NCI-H226 (cell line): ENCODE measurements around the gene C16orf74.

Experiments used
- DNase-seq: peaks from one replicate; pipeline ENCODE4 v3.0.0-alpha.2; 2015

C16orf74 gene

GRCh38 chr16:85750827-85751697 is at the start of gene C16orf74:
C16orf74 (minus strand) TSS chr16:85751096; CDS start chr16:85735217, 15,879 bp downstream.
- DNase-seq = peak; percentile 71

DNA sequence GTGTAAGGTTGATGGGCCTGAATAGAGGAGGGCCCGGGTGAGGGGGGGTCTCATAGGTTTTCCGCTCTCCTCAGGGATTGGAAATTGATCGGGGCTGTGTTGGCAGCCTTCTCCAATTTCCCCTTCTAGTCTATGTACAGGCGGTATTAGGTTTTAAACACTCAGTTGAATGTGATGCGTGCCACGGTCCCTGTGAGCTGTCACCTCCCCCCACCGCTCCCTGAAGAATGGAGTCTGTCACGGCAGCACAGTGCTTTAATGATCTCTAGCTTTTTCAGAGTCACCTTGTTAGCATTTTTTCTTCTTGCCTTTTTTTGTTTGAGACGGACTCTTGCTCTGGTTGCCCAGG is 49.4 kb upstream of the C16orf74 start:
- DNase-seq = no peak

DNA sequence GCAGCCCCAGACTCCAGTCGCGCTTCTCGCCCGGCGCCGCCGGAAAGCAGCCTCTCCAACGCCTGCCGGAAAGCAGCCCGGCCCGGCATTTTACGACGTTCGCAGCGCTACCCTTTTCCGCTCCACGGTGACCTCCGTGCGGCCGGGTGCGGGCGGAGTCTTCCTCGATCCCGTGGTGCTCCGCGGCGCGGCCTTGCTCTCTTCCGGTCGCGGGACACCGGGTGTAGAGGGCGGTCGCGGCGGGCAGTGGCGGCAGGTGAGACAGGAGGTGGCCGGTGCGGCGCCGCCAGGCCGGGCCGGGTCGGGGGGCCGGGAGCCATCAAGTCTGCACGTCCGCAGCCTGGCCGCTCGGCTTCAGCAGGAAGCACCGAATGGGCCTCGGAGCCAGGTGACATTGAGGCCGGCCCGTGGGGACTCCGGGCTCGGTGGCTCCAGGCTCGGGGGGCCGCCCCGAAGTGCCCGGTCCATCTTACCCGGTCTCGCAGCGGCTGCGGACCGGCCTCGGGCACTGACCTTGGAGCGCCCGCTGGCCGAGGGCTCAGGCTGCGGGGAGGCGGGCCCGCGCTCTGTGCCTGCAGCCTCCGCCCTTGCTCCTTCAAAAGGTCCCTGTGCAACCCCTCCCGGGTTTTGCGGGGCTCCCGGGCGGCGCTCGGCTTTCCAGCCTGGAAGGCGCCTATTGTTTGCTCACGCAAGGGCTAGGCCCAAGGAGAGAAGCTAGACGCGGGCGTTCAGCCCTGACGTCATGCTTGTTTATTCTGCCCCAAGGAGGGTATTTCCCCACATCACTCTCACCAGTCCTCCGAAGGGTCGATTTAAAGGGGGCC is 48.8 kb upstream of the C16orf74 start, which contains the start of the genes COX4I1 and EMC8:
COX4I1 (plus strand) TSS at position 199 of the 824 bp plus-strand sequence. CDS start 1,511 bp downstream, outside the sequence.
EMC8 (minus strand) TSS at position 48 of the 824 bp plus-strand sequence. CDS start 249 bp downstream, outside the sequence.
- DNase-seq = peak; percentile 87

DNA sequence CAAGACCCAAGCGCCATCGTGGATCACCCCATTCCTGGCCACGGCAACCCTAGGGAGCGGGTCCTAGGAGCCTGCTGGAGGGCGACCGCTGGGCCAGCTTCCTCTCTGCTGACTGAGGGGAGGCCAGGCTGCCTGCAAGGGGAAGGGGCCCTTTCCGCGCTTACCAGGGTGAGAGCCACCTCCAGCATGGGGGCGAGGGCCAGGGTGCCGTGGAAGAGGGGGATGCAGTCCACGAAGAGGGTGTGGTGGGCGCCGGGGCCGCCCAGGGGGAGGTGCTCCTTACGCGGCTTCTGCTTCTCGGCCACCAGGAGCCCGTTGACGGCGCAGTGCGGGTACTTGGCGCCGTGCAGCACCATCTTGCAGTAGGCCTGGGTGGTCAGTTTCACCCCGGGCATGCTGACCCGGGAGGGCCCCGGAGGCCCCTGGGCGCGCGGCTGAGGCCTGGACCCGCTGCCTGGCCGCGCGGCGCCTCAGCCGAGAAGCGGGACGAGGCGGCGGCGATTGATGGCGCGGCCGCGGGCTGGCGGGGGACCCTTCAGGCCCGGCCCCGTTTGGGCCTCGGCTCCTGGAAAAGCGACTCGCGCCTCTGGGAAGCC is 48.1 kb upstream of the C16orf74 start:
- DNase-seq = no peak

- DNase-seq = no peak
Measured at GRCh38 chr16:85798283-85798776, 47.4 kb upstream of the C16orf74 start.

DNA sequence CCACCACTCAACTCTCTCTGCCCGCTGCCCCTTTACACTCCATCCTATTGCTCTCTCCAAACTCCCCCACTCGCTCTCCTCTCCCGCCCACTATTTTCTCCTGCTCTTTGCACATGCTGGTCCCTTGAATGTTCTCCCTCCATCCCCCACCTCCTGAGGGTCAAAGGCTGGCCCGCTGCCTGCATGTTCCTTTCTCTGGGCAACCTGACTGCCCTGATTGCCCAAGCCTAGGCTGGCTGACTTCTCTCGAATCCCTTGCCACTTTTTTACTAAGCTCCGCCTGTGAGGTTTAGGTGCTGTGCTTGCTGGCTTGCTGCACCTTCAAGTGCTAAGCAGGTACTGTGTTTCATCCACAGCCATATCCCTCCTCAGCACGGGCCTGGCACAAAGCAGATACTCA is 45.7 kb upstream of the C16orf74 start:
- DNase-seq = no peak

GRCh38 chr16:85796152-85796551 is 45.3 kb upstream of the C16orf74 start:
- DNase-seq = no peak

DNA sequence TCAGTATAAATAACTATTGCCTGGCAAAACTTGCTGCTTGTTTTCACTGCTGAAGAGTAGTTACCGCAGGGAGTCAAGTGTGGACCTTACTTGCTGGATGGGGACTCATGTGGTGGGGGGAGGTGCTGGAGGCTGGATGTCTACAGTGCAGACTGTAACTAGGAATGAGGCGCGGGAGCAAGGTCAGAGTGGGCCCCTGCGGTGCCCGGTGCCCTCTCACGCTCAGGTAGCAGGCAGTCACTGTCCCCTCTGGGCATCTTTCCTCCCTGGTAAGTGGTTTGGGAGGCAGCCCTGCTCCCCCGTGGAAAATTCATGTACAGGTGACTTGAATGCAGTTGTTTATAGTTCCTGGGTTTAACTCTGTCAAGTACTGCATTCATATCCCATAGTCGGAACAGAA is 43.8 kb upstream of the C16orf74 start:
- DNase-seq = no peak

- DNase-seq = no peak
Measured at GRCh38 chr16:85793662-85794298, 42.9 kb upstream of the C16orf74 start.

- no peak for DNase-seq
Measured at GRCh38 chr16:85789773-85790172, 38.9 kb upstream of the C16orf74 start.

GRCh38 chr16:85788819-85789218 is 37.9 kb upstream of the C16orf74 start:
- DNase-seq = no peak

DNA sequence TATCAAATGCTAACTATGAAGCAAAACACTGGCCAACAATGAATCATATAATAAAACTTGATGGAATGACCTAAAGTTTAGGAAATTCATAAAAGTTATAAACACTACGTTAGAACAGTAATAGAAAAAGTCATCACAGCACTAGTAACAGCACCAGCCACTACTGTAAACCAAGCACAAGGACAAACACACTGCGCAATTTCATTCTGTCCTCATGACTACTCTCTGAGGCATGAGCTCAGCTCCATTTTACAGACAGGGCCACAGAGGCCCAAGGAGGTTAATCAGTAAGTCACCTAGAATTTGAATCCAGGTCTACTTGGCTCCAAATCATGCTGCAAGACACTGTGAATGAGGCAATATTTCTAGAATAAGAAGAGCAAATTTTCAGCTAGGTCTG is 35.0 kb upstream of the C16orf74 start:
- DNase-seq = no peak

DNA sequence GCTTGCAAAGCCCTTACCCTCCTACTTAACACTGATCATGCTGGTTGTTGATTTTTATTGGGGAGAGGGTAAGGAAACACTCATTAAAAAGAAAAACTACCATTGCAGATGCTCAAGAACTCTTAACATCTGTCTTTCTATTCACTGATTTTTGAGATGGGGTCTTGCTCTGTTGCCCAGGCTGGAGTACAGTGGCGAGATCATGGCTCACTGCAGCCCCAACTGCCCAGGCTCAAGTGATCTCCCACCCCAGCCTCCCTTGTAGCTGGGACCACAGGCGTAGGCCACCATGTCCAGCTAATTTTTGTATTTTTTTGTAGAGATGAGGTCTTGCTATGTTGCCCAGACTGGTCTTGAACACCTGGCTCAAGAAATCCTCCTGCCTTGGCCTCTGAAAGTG is 33.9 kb upstream of the C16orf74 start:
- DNase-seq = no peak

DNA sequence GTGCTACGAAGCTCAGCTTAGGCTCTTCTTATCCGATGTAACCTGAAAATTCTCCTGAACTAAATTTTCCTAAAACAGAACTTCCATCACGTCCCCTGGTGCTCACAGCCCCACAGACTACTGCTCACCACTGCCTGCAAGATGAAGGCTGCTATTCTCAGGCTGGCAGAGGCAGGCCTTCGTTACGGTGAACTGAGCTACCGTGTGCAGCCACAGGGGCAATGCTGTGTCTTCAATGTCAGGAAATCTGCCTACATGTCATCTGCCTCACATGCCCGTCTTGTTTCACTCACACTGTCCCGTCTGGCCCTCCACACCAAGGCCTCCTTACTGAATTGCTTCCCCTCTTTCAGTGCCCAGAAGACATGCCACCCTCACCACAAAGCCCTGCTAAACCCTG is 32.5 kb upstream of the C16orf74 start:
- no peak for DNase-seq

GRCh38 chr16:85782451-85782850 is 31.6 kb upstream of the C16orf74 start:
- DNase-seq = no peak

GRCh38 chr16:85781695-85782370 is 30.9 kb upstream of the C16orf74 start:
- DNase-seq = no peak

DNA sequence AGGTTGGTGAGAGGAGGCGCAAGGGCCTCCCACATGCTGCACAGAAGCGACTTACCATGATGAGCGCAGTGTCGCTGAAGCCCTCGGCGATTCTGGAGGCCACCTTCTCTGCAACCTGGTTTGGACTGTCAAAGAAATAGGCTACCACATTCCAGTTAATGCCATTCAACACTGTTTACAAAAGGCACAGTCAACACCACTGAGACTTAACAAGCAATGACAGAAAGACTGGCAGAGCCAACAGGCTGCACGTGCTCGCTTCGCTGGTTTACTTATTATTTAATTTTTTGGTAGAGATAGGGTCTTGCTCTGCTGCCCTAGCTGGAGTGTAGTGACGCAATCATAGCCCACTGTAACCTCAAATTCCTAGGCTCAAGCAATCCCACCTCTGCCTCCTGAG is 30.3 kb upstream of the C16orf74 start:
- no peak for DNase-seq

DNA sequence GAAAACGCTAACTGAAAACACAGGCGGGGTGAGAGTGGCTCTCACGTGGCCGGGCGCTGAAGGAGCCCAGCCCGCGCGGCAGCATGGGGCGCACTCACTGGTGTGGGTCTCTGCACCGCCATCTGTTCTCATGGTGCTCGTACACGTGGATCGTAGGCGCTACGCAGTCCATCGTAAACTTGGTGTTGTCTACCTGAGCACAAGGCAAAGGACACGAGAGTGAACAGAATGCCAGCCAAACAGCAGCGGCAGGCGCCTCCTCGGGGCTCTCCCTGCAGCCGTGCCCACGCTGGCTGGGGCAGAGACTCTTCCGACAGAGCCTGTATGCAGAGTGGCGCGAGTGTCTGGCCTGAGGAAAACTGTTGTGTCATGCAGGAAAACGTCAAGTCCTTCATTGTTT is 29.4 kb upstream of the C16orf74 start:
- no peak for DNase-seq

GRCh38 chr16:85778873-85779272 is 28.0 kb upstream of the C16orf74 start:
- no peak for DNase-seq

DNA sequence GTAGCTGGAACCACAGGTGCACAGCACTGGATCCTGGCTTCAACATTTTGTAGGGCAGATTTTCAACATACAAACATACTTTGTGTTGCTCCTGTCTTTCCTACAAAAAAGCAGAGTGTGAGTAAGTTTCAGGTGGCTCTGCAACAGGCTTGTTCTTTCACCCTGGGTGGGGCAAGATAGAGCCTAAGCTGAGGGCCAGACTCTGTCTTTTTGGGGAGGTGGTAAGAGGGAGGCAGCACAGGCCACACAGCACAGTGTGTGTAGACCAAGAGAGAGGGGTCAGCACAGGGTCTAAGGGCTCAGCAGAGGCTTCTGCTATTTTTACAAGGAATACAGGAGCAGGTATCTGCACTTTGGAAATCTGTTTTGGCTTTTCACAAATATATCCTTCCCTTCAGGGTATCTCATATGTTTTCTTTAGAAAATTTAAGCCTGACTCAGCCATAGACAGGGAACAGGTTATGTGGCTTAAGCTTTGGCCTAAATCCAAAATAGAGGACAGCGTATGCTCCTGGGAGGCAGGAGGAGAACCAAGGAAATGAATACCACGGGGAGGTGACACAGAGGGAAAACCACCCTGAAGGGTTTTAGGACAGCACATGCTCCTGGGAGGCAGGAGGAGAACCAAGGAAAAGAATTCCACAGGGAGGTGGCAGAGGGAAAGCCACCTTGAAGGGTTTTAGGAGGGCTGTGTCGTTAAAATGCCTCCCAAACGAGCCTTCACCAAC is 26.9 kb upstream of the C16orf74 start:
- no peak for DNase-seq

GRCh38 chr16:85774811-85775210 is 23.9 kb upstream of the C16orf74 start:
- DNase-seq = no peak
